Breast epithelium (tissue), 4 donors: Measurements from ENCODE around the gene SF1. TPM values are rescaled to one million over a fixed set of nuclear protein-coding genes. Genes with fewer than 3 reads are reported as not detected.
A peak's percentile ranks its signal among the peaks of the same experiment; 100 is the strongest.

Experiments
- DNase-seq, 2 donors: peaks; one replicate each; pipeline ENCODE4 v3.0.0-alpha.2; 2019; ENCODE audit warnings: low spot score in 2 of 2
- H3K27ac ChIP-seq, 2 donors: fragments of 200-600 bp; sonication (generic) in 1 of 2; one replicate each; pipeline ENCODE4 v1.5.1; 2016 to 2019; ENCODE audit warnings: mild to moderate bottlenecking in 1 of 2
- H3K27me3 ChIP-seq, 2 donors: fragments of 200-600 bp; sonication (generic) in 1 of 2; one replicate each; pipeline versions ENCODE4 v1.5.1 to v1.6.0; 2017 to 2019; ENCODE audit warnings: control low read depth in 1 of 2, mild to moderate bottlenecking in 1 of 2
- H3K36me3 ChIP-seq: fragments of 200-600 bp; one replicate; pipeline ENCODE4 v1.5.1; 2019
- H3K4me1 ChIP-seq, 2 donors: fragments of 200-600 bp; sonication (generic); one replicate each; pipeline ENCODE4 v1.5.1; 2016 to 2019; ENCODE audit warnings: control low read depth in 1 of 2
- H3K4me3 ChIP-seq, 3 donors: fragments of 200-600 bp; sonication (generic); 1 replicate in 2 of 3; 2 replicates in 1 of 3; pipeline ENCODE4 v1.5.1; 2016 to 2019; ENCODE audit warnings: mild to moderate bottlenecking in 3 of 3, moderate library complexity in 2 of 3
- H3K9me3 ChIP-seq, 2 donors: fragments of 200-600 bp; sonication (generic) in 1 of 2; one replicate each; pipeline ENCODE4 v1.5.1; 2016 to 2019; ENCODE audit warnings: control low read depth in 1 of 2
- POLR2A ChIP-seq: fragments of 450-650 bp; IDR thresholded peaks from one replicate; pipeline ENCODE4 v1.6.1; 2016; ENCODE audit warnings: antibody characterized with exemption, mild to moderate bottlenecking, moderate library complexity
- POLR2AphosphoS5 ChIP-seq, 3 donors: sonication (generic); formaldehyde crosslinking; IDR thresholded peaks; one replicate each; pipeline ENCODE4 v1.6.1; 2017; ENCODE audit warnings: antibody characterized with exemption in 3 of 3
- intact Hi-C: fragments of 100-400 bp; cut with DNase I; formaldehyde crosslinking; loops from one replicate; pipeline ENCODE4 v1.15.1; 2023; ENCODE audit warnings: low total_unique reads
- total RNA-seq, 3 donors: library from RNA; depleted of rRNA; stranded (reverse); fragments of >200 nt; gene quantifications; one replicate each; pipeline ENCODE4 v1.1.0, GENCODE V29; 2016
- TF ChIP-seq, protein P1 (sequence below), 3 donors: fragments of 450-650 bp; IDR thresholded peaks; one replicate each; pipeline ENCODE4 v1.5.1; 2016 to 2017; ENCODE audit warnings: antibody characterized with exemption in 3 of 3, mild to moderate bottlenecking in 3 of 3, moderate library complexity in 3 of 3

SF1 gene
- total RNA-seq, 3 donors from 2014 or later = 264 to 293 (median 277) TPM

DNA sequence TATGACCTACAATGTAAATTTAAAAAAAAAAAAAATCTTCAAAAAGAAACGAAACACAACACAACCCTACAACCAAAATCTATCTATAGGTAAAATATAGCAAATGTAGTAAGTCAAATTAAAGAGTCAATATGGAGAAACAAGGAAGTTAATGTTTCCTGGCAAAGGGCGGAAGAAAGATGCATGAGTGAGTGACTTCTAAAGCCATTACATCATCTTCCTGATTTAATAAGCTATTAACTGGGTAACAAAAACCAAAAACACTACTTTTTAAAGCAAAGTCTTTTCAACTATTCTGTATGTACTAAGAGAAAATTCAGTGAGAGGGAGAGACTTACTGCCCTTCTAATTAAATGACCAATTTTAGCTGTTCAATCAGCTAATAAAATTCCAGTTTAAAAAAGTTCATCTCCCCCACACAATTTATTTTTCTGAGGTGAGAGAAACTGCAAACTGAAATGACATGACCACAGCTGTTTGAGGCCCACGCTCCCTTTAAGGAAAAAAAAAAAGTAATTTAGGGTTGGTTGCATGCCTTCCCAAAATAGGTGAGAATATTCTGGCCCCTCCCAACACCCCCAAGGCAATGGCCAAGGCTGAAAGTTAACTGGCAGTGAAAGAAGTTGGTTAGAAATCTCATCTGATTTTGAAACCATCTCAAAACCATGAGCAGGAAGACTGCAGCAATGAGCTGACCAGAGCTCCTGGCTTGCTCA lies 5.9 kb downstream of the SF1 start:
- intact Hi-C loops = no loop called here
- H3K36me3 ChIP-seq = peaks cover 28% of the 10 kb centered on the region
- H3K27me3 ChIP-seq = no peaks in the 10 kb centered on the region
- peaks cover 3 to 29% of the 10 kb centered on the region in 2 donors for H3K4me1 ChIP-seq
- TF ChIP-seq, protein P1, sequence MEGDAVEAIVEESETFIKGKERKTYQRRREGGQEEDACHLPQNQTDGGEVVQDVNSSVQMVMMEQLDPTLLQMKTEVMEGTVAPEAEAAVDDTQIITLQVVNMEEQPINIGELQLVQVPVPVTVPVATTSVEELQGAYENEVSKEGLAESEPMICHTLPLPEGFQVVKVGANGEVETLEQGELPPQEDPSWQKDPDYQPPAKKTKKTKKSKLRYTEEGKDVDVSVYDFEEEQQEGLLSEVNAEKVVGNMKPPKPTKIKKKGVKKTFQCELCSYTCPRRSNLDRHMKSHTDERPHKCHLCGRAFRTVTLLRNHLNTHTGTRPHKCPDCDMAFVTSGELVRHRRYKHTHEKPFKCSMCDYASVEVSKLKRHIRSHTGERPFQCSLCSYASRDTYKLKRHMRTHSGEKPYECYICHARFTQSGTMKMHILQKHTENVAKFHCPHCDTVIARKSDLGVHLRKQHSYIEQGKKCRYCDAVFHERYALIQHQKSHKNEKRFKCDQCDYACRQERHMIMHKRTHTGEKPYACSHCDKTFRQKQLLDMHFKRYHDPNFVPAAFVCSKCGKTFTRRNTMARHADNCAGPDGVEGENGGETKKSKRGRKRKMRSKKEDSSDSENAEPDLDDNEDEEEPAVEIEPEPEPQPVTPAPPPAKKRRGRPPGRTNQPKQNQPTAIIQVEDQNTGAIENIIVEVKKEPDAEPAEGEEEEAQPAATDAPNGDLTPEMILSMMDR (IDR thresholded peaks at IDR 0.05) = no peak
- TF ChIP-seq POLR2AphosphoS5 (IDR thresholded peaks at IDR 0.05) = no peak
- no peak for TF ChIP-seq POLR2A
- no peaks in the 10 kb centered on the region for H3K9me3 ChIP-seq
- DNase-seq = peak in 1 of 2 donors; percentile 7
- H3K4me3 ChIP-seq = no peak overlapping the region
- H3K27ac ChIP-seq = no peak overlapping the region

DNA sequence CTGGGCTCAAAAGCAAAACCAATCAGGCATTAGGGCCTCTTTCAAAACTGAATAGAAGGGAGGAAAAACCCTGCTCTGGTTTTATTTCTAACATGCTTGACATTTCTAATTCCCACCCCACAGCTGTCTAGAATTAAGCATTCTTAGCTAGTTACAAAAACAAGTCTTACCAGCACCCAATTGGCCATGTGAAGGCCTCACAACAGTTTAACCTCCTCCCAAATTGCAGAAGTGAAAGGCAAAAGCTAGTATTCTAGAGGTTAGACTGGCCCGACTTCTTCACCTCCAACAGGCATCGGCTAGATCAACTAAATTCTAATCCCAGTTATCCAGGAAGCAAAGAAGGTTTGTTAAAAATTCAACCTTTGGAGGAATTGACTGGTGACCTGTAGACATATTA lies 6.5 kb downstream of the SF1 start:
- intact Hi-C loops = no loop called here
- Histone ChIP-seq H3K27me3 (no peaks in the 10 kb centered on the region), H3K9me3 (no peaks in the 10 kb centered on the region), H3K4me1 (peaks cover under 1 to 25% of the 10 kb centered on the region in 2 donors), H3K27ac (no peak overlapping the region), H3K36me3 (peaks cover 33% of the 10 kb centered on the region), H3K4me3 (no peak overlapping the region)
- DNase-seq = no peak
- TF ChIP-seq, protein P1 (IDR thresholded peaks at IDR 0.05) = no peak
- TF ChIP-seq POLR2A = no peak

DNA sequence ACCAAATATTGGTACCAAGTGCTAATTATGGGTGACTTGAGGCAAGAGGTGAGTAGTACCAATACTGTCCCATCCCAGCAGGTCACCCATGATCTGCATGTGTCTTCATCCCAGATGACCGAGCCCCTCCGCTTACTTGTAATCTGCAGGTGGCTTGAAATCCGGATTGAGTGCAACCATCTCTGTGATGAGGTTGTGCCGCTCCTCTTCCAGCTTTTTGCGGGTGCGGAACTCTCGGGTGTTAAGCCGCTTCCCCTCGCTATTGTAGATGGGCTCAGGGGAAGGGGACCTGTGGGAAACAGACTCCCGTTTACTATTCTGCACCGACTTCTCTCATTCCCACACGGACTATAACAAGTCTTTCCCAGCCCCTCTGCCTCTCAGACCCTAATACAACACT lies 8.2 kb downstream of the SF1 start:
- H3K36me3 ChIP-seq = peaks cover 39% of the 10 kb centered on the region
- no peak overlapping the region for H3K27ac ChIP-seq
- intact Hi-C loops = no loop called here
- peaks cover 0 to 9% of the 10 kb centered on the region in 2 donors for H3K4me1 ChIP-seq
- peak in 1 of 2 donors; percentile 39 for DNase-seq
- H3K4me3 ChIP-seq = no peak overlapping the region
- no peaks in the 10 kb centered on the region for H3K27me3 ChIP-seq
- H3K9me3 ChIP-seq = no peaks in the 10 kb centered on the region
- TF ChIP-seq POLR2A (no peak), POLR2AphosphoS5 (IDR thresholded peaks at IDR 0.05) (no peak)
- TF ChIP-seq, protein P1 (IDR thresholded peaks at IDR 0.05) = no peak

DNA sequence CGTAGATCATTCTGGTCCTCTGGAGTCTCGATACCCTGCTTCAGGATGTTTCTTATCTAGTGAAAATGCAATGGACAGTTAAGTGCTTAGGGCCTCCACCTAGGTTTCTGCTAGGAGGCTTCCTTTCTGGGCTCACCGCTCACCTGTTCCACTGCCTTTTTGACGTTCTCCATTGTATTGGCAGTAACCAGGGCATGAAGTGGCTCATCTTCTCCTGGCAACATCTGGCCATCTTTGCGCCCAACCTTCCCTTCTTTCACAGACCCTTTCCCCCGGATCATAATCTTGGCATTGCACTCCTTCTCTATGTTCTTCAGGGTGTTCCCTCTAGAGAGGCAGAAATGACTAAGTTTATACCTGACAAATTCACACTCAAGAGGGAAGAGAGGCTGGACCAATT lies 9.1 kb downstream of the SF1 start:
- no peaks in the 10 kb centered on the region for H3K27me3 ChIP-seq
- intact Hi-C loops = no loop called here
- H3K9me3 ChIP-seq = no peaks in the 10 kb centered on the region
- TF ChIP-seq POLR2AphosphoS5 (IDR thresholded peaks at IDR 0.05) = no peak
- no peak for TF ChIP-seq POLR2A
- TF ChIP-seq, protein P1 (IDR thresholded peaks at IDR 0.05) = no peak
- H3K4me3 ChIP-seq = no peak overlapping the region
- peaks cover 41% of the 10 kb centered on the region for H3K36me3 ChIP-seq
- no peak overlapping the region for H3K27ac ChIP-seq
- peaks cover 0 to 8% of the 10 kb centered on the region in 2 donors for H3K4me1 ChIP-seq
- DNase-seq = no peak

DNA sequence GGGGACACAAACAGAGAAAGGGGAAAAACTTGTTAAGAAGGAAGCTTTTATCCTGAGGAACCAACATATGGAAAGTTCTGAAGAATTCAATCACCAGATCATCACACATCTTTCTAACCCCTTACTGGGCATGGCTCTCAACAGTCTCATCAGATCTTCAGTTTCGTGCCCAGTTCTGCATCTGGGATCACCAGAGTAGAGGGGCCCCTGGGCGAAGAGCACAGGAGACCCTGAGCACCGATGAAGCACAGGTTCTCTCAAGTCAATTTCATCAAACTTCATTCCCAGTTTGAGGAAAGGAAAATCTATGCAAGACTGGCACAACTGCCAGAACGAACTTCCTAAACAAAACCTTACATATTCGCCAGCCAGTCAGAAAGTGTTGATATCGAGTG lies 10.0 kb downstream of the SF1 start:
- Histone ChIP-seq H3K4me3 (no peak overlapping the region), H3K9me3 (no peaks in the 10 kb centered on the region), H3K27ac (peak overlapping the region; percentile 60 to 76), H3K4me1 (peaks cover 6 to 7% of the 10 kb centered on the region in 2 donors), H3K36me3 (peaks cover 41% of the 10 kb centered on the region), H3K27me3 (no peaks in the 10 kb centered on the region)
- TF ChIP-seq POLR2A (no peak), POLR2AphosphoS5 (IDR thresholded peaks at IDR 0.05) (no peak)
- TF ChIP-seq, protein P1 (IDR thresholded peaks at IDR 0.05) = no peak
- DNase-seq = no peak
- intact Hi-C loops = no loop called here
